ENCODE results near the gene VCAN.

Gene VCAN

GRCh38 chr5:83494087-83494620 is 22.6 kb downstream of the VCAN start:
- DNase-seq (ENCODE audit: low read depth in 1 of 2, low spot score in 1 of 2), result no peak

- DNase-seq (ENCODE audit: low read depth in 1 of 2, low spot score in 1 of 2), result no peak
Observed at GRCh38 chr5:83494666-83495065, 23.1 kb downstream of the VCAN start.

- no peak for DNase-seq (ENCODE audit: low read depth in 1 of 2, low spot score in 1 of 2)
Observed at GRCh38 chr5:83496626-83497025, 25.1 kb downstream of the VCAN start.

- no peak for DNase-seq (ENCODE audit: low read depth in 1 of 2, low spot score in 1 of 2)
Observed at GRCh38 chr5:83498585-83498984, 27.0 kb downstream of the VCAN start.

DNA sequence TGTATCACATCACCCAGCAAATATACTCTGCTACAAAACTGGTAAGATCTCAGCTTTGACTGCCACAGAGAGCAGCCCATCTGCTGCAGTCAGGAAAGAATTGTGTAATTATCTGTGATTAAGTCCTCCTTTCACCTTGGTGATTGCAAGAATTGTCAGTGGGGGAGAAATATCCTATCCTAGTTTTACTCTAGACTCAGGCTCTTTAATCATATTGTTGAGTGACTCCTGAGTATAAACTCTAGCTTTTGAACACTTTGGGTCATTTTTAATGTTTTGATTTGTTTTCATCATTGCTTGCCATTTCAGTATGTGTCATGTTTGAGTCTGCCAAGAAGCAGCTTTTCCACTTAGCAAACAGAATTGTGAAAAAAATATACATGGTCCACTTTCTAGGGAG is 32.1 kb downstream of the VCAN start:
- no peak for DNase-seq (ENCODE audit: low read depth in 1 of 2, low spot score in 1 of 2)

DNA sequence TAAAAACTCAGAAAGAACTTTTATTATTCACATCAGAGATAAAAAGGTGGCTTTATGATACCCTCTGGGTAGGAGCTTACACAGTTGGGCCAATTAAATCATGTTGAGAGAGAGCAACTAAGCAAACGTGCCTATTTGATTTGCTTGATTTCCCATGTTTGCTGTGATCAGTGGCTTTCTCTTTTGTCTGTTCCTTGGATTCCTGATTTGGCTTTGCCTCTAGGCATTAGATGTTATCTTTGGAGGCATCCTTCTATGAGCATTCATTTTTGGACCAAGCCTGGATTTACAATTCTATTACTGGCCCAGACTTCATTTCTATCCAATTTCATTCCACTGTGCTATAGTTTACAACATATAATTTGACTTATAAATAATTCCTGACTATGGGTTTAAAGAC is 35.9 kb downstream of the VCAN start:
- no peak for DNase-seq (ENCODE audit: low read depth in 1 of 2, low spot score in 1 of 2)

DNA sequence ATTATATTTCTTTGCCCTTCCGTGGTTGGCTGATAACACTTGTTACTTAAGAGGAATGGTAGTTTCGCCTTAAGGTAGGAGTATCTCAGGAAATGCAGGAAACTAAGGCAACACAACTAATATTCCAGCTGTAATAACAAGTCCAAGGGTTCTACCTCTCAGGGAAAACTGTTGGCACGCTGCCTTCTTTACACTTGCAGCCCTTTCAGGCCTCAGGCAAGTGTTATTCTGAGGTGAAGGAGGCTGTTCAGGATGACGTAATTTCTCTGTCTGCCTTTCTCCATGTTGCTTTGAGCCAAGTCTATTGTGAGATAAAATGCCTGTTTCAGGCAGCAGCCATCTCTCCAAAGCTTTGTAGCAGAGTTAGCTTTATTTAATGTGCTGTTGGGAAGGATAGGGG is 38.0 kb downstream of the VCAN start:
- no peak for DNase-seq (ENCODE audit: low read depth in 1 of 2, low spot score in 1 of 2)

- no peak for DNase-seq (ENCODE audit: low read depth in 1 of 2, low spot score in 1 of 2)
Observed at GRCh38 chr5:83510260-83510659, 38.7 kb downstream of the VCAN start.

- DNase-seq (ENCODE audit: low read depth in 1 of 2, low spot score in 1 of 2), result no peak
Observed at GRCh38 chr5:83512061-83512745, 40.7 kb downstream of the VCAN start.

DNA sequence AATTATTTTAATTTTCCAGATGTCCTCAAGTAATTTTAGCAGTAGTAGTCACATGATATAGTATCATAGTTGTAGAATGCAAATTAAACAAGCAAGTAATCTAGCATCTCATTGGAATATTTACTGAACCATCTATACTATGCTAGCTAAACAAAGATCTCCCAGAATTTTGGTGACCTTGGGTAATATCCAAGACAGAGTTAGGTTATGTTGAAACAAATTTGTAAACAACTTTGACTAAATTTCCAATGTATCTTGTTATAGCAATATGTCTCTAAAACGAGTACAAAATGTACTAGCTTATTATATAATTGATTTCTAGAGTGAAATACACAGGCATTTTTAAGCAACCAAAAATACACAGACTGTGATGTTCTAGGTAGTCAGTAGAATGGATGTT is 41.5 kb downstream of the VCAN start:
- no peak for DNase-seq (ENCODE audit: low read depth in 1 of 2, low spot score in 1 of 2)

DNA sequence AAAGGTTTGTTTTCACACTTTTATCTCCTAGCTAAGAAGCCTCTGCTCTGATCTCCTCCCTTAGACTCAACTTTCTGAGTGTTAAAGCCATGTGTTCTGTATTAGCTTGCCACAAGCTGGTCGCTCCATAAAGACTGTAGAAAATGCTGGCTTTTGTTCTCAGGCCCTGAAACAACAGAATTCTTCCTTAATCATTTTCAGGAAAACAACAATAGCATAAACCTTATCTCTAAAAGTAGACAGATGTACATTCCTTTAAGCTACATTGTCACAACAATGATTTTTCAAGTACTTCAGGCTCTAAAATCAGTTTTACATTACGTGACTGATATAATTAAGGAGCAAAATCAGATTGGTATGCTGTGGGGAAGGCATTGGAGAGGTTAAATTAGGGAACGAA is 41.9 kb downstream of the VCAN start:
- no peak for DNase-seq (ENCODE audit: low read depth in 1 of 2, low spot score in 1 of 2)

DNA sequence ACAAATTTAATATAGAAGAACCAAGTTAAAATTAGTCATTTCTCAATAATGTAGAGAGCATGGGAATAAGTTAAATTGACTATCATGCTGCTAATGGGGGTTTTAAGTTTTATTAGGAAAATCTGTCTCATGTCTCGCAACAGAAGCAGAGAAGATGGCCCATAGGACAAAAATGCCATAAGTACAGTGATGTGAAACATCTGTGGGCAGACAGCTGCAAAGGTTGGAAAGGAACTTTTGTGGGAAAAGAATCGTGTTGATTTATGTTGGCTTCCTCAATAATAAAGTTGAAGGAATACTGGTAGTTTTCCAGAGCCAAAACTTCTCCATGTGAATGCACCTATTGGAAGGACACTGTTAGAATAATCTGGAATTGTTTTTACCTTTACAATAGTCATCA is 44.8 kb downstream of the VCAN start:
- no peak for DNase-seq (ENCODE audit: low read depth in 1 of 2, low spot score in 1 of 2)

GRCh38 chr5:83517072-83517687 is 45.6 kb downstream of the VCAN start:
- DNase-seq (ENCODE audit: low read depth in 1 of 2, low spot score in 1 of 2), result no peak

DNA sequence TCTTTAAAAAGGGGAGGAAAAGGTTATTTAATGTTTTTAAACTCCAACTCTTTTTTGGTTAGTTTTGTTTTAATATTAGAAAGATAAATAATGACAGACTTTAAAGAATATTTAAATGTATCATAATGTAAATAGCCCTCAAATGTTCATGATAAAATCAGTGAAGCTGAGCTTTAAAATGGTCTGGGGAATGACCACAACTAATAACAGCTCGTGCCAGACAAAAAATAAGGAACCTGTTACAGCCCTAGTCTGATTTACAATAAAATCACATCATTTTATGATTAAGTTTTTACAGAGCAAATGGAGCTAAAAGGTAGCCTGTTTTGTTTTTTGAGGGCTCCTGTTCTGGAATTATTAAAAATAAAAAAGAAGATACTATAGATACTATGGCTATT is 46.1 kb downstream of the VCAN start:
- DNase-seq (ENCODE audit: low read depth in 1 of 2, low spot score in 1 of 2), result no peak

DNA sequence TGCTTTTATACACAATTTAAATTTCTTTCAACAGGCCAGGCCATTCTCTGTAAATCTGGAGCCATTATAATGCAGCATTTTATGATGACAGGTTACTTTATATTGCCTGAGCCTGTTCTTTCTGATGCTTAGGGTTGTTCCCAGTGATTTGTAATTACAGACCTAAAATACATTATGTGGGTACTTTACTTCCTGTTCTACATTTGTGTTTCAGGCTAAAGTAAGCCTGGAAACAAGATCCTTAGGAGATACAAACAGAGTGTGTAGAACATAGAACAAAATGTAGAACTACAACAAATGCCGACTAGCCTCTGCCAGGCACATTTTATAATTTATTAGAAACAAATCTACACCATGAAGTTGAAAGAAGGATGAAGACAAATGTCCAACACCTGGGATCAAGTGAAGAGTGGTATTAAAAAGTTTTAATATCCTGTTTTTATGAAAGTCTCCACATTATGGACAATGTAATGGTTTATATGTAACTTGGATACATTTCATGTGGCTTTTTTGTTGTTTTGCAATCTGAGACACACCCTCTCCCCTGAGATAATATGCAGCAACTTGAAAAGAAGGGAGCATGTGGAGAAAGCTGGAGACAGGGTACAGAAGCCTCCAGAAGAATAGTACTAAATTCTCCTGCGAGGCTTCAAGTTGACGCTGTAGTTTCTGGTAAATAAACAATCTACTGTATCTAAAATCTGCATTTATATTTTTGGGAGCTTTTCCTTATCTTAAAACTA is 46.9 kb downstream of the VCAN start:
- no peak for DNase-seq (ENCODE audit: low read depth in 1 of 2, low spot score in 1 of 2)

DNA sequence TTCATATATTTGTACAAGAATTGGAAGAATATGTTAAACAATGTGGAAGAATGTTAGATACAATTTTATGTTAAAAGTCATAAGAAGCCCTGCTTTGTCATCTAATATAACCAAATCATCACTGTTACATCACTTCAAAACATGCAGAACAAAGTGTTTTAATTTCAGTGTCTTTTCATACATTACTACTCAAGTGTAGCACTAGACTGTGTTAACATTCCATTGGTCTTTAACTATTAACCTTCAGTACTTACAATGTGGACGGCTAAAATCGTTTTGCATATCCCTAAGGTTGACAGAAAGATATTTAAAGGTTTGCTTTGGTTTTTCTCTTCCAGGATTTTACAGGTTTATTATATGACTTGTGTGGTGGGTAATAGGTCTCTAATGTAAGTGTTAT is 50.9 kb downstream of the VCAN start:
- no peak for DNase-seq (ENCODE audit: low read depth in 1 of 2, low spot score in 1 of 2)

DNA sequence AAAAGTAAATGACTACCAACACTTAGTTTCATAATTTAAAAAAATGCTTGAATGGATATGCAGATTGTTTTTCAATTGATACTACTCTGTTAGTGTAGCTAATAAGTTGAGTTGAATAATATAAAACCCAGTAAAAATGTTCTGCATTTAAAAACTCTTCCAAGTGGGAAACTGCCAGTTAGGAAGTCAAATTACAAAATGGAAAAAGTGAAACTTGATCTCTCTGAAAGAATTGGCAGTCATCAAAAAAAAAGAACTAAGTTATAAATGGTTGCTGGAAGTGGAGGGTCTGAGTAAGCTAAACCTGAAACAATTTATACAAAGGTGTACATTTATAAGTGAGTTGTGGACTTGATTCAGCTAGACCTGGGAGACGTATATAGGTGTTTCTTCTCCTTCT is 52.4 kb downstream of the VCAN start:
- DNase-seq (ENCODE audit: low read depth in 1 of 2, low spot score in 1 of 2), result no peak

GRCh38 chr5:83524345-83524744 is 52.8 kb downstream of the VCAN start:
- DNase-seq (ENCODE audit: low read depth in 1 of 2, low spot score in 1 of 2), result no peak

- no peak for DNase-seq (ENCODE audit: low read depth in 1 of 2, low spot score in 1 of 2)
Observed at GRCh38 chr5:83524991-83525390, 53.4 kb downstream of the VCAN start.

DNA sequence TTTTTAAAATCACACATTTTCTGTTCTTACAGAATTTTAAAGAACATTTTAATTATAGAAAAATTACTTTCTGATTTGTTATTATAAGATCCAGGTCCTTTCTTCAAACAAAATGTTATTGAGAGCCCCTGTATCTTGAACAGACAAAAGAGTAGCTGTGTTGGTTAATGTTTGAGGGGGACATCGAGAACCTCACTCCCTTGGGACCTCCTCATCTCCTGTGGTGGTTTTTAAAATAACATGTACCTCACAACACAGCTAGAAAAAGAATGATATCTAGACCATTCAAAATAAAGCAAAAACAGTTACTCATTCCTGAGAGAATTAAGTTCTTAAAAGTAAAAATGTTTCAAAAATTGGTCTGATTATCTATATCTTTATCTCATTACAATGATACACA is 54.7 kb downstream of the VCAN start:
- DNase-seq (ENCODE audit: low read depth in 1 of 2, low spot score in 1 of 2), result no peak

- DNase-seq (ENCODE audit: low read depth in 1 of 2, low spot score in 1 of 2), result no peak
Observed at GRCh38 chr5:83527221-83527620, 55.7 kb downstream of the VCAN start.

DNA sequence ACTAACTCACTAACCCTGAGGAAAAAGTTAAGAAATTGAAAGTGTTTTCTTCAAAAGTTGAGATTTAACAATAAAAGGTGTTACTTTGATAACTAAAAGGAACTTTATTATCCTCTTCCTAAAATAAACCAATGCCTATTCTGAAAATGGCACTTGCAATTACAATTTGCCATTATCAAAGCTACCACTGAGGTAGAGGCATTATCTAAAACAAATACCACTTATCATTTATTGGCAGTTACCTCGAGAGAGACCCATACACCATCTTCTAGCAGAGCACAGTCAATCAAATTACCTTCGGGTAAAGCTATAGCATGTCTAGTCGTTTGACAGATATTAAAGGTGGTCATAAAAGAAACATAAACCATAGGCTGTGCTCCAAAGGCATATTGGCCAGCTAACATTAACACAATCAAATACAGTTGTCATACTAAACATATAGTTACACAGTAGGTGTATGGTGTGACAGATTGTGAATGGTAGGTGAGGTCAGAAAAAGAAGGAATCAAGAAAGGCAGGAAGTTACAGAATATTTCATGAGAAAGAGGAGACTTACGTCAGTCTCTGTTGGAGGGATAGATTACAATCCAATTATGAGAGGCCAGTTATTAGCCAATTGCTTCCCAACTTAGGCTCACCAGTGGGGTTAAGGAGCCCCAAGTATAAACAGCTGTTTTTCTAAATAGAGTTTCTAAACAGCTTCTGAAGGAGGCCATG is 56.3 kb downstream of the VCAN start:
- no peak for DNase-seq (ENCODE audit: low read depth in 1 of 2, low spot score in 1 of 2)

All from activated T-helper 1 cell treated with anti-CD3 and anti-CD28 coated beads, Interleukin-2, amount 50 U/mL, for 16 hours (primary cell).